HepG2 (cell line): ENCODE results near the gene TAF3. TPM values are rescaled to one million over a fixed set of nuclear protein-coding genes. Genes with fewer than 3 reads are reported as not detected.
A peak's percentile ranks its signal among the peaks of the same experiment; 100 is the strongest.

Experiments
- AKAP8 ChIP-seq: sonication (generic); formaldehyde crosslinking; IDR thresholded peaks from 2 replicates; pipeline ENCODE4 v1.5.1; 2020; ENCODE audit warnings: mild to moderate bottlenecking, missing genetic modification reagents
- ATRX ChIP-seq: sonication (generic); formaldehyde crosslinking; IDR thresholded peaks from 2 replicates; pipeline ENCODE4 v1.4.0; 2020; ENCODE audit warnings: missing genetic modification reagents, borderline replicate concordance
- DMAP1 ChIP-seq: IDR thresholded peaks from 2 replicates; pipeline ENCODE4 v1.6.1; 2016
- ELF1 ChIP-seq: sonication (generic); formaldehyde crosslinking; IDR thresholded peaks from 2 replicates; pipeline ENCODE4 v1.4.0; 2020; ENCODE audit warnings: missing genetic modification reagents
- FOXC1 ChIP-seq: sonication (generic); formaldehyde crosslinking; IDR thresholded peaks from 2 replicates; pipeline ENCODE4 v1.8.0; 2022; ENCODE audit warnings: mild to moderate bottlenecking, missing genetic modification reagents, borderline replicate concordance
- FOXK1 ChIP-seq: sonication (generic); formaldehyde crosslinking; IDR thresholded peaks from 2 replicates; pipeline ENCODE4 v1.4.0; 2020; ENCODE audit warnings: low read depth, missing genetic modification reagents, borderline replicate concordance
- MIXL1 ChIP-seq: IDR thresholded peaks from 2 replicates; pipeline ENCODE4 v1.6.1; 2016
- RARA ChIP-seq: IDR thresholded peaks from 2 replicates; pipeline ENCODE4 v1.6.1; 2016; ENCODE audit warnings: missing genetic modification reagents, missing compliant biosample characterization
- RELA ChIP-seq: sonication (generic); formaldehyde crosslinking; IDR thresholded peaks from 2 replicates; pipeline ENCODE4 v1.4.0; 2020; ENCODE audit warnings: missing genetic modification reagents
- SP4 ChIP-seq: sonication (generic); formaldehyde crosslinking; IDR thresholded peaks from 2 replicates; pipeline ENCODE4 v1.8.1; 2023; ENCODE audit warnings: mild to moderate bottlenecking, missing genetic modification reagents
- TARDBP ChIP-seq: sonication (generic); formaldehyde crosslinking; IDR thresholded peaks from 2 replicates; pipeline ENCODE4 v1.8.0; 2022; ENCODE audit warnings: mild to moderate bottlenecking, missing genetic modification reagents
- TBP ChIP-seq: sonication (generic); formaldehyde crosslinking; IDR thresholded peaks from 2 replicates; pipeline ENCODE4 v1.5.0; 2020; ENCODE audit warnings: missing genetic modification reagents
- U2AF1 ChIP-seq: fragments of 200-400 bp; formaldehyde crosslinking; optimal IDR thresholded peaks from 2 replicates; pipeline ENCODE3; 2017; ENCODE audit warnings: mild to moderate bottlenecking, low read depth, low read length
- ZBTB34 ChIP-seq: sonication (generic); formaldehyde crosslinking; IDR thresholded peaks from 2 replicates; pipeline ENCODE4 v1.8.0; 2022; ENCODE audit warnings: mild to moderate bottlenecking, missing genetic modification reagents
- ZFYVE20 ChIP-seq: sonication (generic); formaldehyde crosslinking; IDR thresholded peaks from 2 replicates; pipeline ENCODE4 v1.8.0; 2023; ENCODE audit warnings: low read depth, mild to moderate bottlenecking, moderate library complexity, missing genetic modification reagents, borderline replicate concordance
- ZNF274 ChIP-seq: sonication (generic); formaldehyde crosslinking; IDR thresholded peaks from 2 replicates; pipeline ENCODE4 v1.5.1; 2020; ENCODE audit warnings: mild to moderate bottlenecking, missing genetic modification reagents
- ZNF407 ChIP-seq: sonication (generic); formaldehyde crosslinking; IDR thresholded peaks from one replicate; pipeline ENCODE4 v1.5.1; 2020; ENCODE audit warnings: mild to moderate bottlenecking, missing genetic modification reagents; ENCODE audit errors: not compliant biosample characterization
- ZNF496 ChIP-seq: sonication (generic); formaldehyde crosslinking; IDR thresholded peaks from 2 replicates; pipeline ENCODE4 v1.8.1; 2023; ENCODE audit warnings: mild to moderate bottlenecking, moderate library complexity, missing genetic modification reagents; ENCODE audit not compliant: insufficient replicate concordance
- ZNF598 ChIP-seq: sonication (generic); formaldehyde crosslinking; IDR thresholded peaks from 2 replicates; pipeline ENCODE4 v1.5.1; 2020; ENCODE audit warnings: mild to moderate bottlenecking, missing genetic modification reagents, borderline replicate concordance
- ZNF878 ChIP-seq: sonication (generic); formaldehyde crosslinking; IDR thresholded peaks from 2 replicates; pipeline ENCODE4 v1.8.1; 2023; ENCODE audit warnings: mild to moderate bottlenecking, missing genetic modification reagents, moderate library complexity
- ZSCAN12 ChIP-seq: sonication (generic); formaldehyde crosslinking; IDR thresholded peaks from 2 replicates; pipeline ENCODE4 v1.9.0; 2021; ENCODE audit warnings: mild to moderate bottlenecking, missing genetic modification reagents
- polyA plus RNA-seq, 8 experiments: library from polyadenylated mRNA; depleted of rRNA in 3 of 8; stranded (reverse) in 7 of 8; unstranded in 1 of 8; fragments of >200 nt; fragmentation: Illumina TruSeq in 4 of 8; extraction: Trizol in 4 of 8; gene quantifications; 2 replicates each; pipeline versions ENCODE4 v1.2.1 to v1.2.3, GENCODE V29; 2011 to 2016; ENCODE audit warnings: low read depth in 4 of 8, missing spikeins in 1 of 8, mixed read lengths in 1 of 8; ENCODE audit not compliant: insufficient read depth in 1 of 8
- total RNA-seq, 5 experiments: library from RNA; depleted of rRNA; stranded (reverse); fragments of >200 nt; fragmentation: Illumina TruSeq; extraction: Trizol; gene quantifications; 2 replicates each; pipeline ENCODE4 v1.2.3, GENCODE V29; 2016; ENCODE audit warnings: low read depth in 1 of 5

The TAF3 gene
- total and polyA plus RNA-seq, 2 of the 13 experiments (the other 11 are each of a cell fraction or from before 2014, with no cell fraction given), result 1.7 to 2.9 TPM

- peak; percentile 79; the same call in 1 of the 2 replicates for TF ChIP-seq FOXC1
- TF ChIP-seq DMAP1, result peak; percentile 53; the same call in 1 of the 2 replicates
- no peak for TF ChIP-seq ZNF407
- peak; percentile 97 for TF ChIP-seq ELF1
- TF ChIP-seq RARA (CRISPR knock-in tag), result peak; percentile 40; the same call in 1 of the 2 replicates
- TF ChIP-seq ZNF878 (CRISPR knock-in tag), result 0 out of 2 replicates have a peak, but pooled peaks have one; percentile 57
- TF ChIP-seq AKAP8 (CRISPR knock-in tag), result 0 out of 2 replicates have a peak, but pooled peaks have one; percentile 70
- TF ChIP-seq ZNF496 (CRISPR knock-in tag), result no peak
- TF ChIP-seq ZBTB34 (CRISPR knock-in tag), result 0 out of 2 replicates have a peak, but pooled peaks have one; percentile 40
- peak; percentile 58 for TF ChIP-seq U2AF1
- TF ChIP-seq TARDBP (CRISPR knock-in tag), result peak; percentile 91
- peak; percentile 94 for TF ChIP-seq SP4 (CRISPR knock-in tag)
- TF ChIP-seq ZSCAN12 (CRISPR knock-in tag), result no peak
- 0 out of 2 replicates have a peak, but pooled peaks have one; percentile 68 for TF ChIP-seq ZNF598 (CRISPR knock-in tag)
- TF ChIP-seq MIXL1 (CRISPR knock-in tag), result peak; percentile 54; the same call in 1 of the 2 replicates
- peak; percentile 76; the same call in 1 of the 2 replicates for TF ChIP-seq ZNF274 (CRISPR knock-in tag)
- no peak for TF ChIP-seq TBP
- TF ChIP-seq ATRX, result no peak
- peak; percentile 83; the same call in 1 of the 2 replicates for TF ChIP-seq FOXK1
- TF ChIP-seq RELA (CRISPR knock-in tag), result peak; percentile 81; the same call in 1 of the 2 replicates
- TF ChIP-seq ZFYVE20 (CRISPR knock-in tag), result no peak
Observed at GRCh38 chr10:7818295-7819120, at the start of gene TAF3 (continued).
